HepG2 (cell line): ENCODE results near the gene ALG8. TPM values are rescaled to one million over a fixed set of nuclear protein-coding genes. Genes with fewer than 3 reads are reported as not detected.

ENCODE experiments used
- ATAC-seq: fragments of 200-7000 bp; cut with Tn5 transposase; 3 replicates; pipeline ENCODE4 v1.9.1; 2020; ENCODE audit warnings: mild to moderate bottlenecking, moderate library complexity
- BruUV-seq: library from RNA; stranded (reverse); fragments of 400-500 nt; replicated peaks from 2 replicates; lab custom pipeline; 2021; lab: Mats Ljungman, UMichigan
- CTCF ChIA-PET: fragments of 300-600 bp; formaldehyde crosslinking; extraction: SDS; loops from one replicate; lab custom pipeline; 2021; ENCODE audit warnings: low total read pairs, inconsistent platforms, low intra/inter-chr PET ratio; lab: Yijun Ruan, JAX
- POLR2A ChIA-PET: fragments of 350-600 bp; sonication (Branson Sonifier 250); formaldehyde crosslinking; loops from one replicate; lab custom pipeline; 2020; ENCODE audit warnings: antibody characterized with exemption, inconsistent platforms; lab: Yijun Ruan, JAX
- DNase-seq: peaks from one replicate; pipeline ENCODE4 v3.0.0-alpha.2; 2015; ENCODE audit warnings: low spot score
- FAIRE-seq: peaks from 3 replicates; lab custom pipeline; 2011; peaks lifted over from hg19 to GRCh38; lab: Jason Lieb, UNC
- H2AFZ ChIP-seq: one replicate; pipeline ENCODE4 v1.6.1; 2011; ENCODE audit warnings: low read length, inconsistent platforms
- H3K27ac ChIP-seq: fragments of 300-600 bp; 3 replicates; pipeline ENCODE4 v1.8.0; 2011; ENCODE audit warnings: mixed run types, mild to moderate bottlenecking, mixed read lengths, low read length, inconsistent platforms; ENCODE audit not compliant: insufficient read depth; ENCODE audit errors: extremely low read length
- H3K27me3 ChIP-seq, 2 experiments: fragments of 200-600 bp in 1 of 2; 2 replicates in 1 of 2; 3 replicates in 1 of 2; pipeline versions ENCODE4 v1.6.0 to v1.8.0; 2011; ENCODE audit warnings: low read length in 2 of 2, mild to moderate bottlenecking in 2 of 2, moderate library complexity in 2 of 2, inconsistent platforms in 1 of 2; ENCODE audit not compliant: insufficient read depth in 2 of 2, control insufficient read depth in 1 of 2
- H3K36me3 ChIP-seq, 2 experiments: fragments of 200-600 bp in 1 of 2; replicated peaks in 1 of 2; 2 replicates in 1 of 2; 3 replicates in 1 of 2; pipeline versions ENCODE4 v1.5.1 to v1.8.0; 2011; ENCODE audit warnings: low read length in 2 of 2, inconsistent platforms in 1 of 2; ENCODE audit not compliant: insufficient read depth in 2 of 2, control insufficient read depth in 1 of 2
- H3K4me1 ChIP-seq: 2 replicates; pipeline ENCODE4 v1.5.1; 2012; ENCODE audit warnings: low read length, inconsistent platforms; ENCODE audit not compliant: insufficient read depth
- H3K4me2 ChIP-seq: 2 replicates; pipeline ENCODE4 v1.6.0; 2011; ENCODE audit warnings: low read depth, low read length, inconsistent platforms
- H3K4me3 ChIP-seq, 3 experiments: fragments of 200-600 bp in 1 of 3; sonication (generic), shearing (Covaris generic) in 1 of 3; replicated peaks in 1 of 3; 2 replicates each; pipeline ENCODE4 v1.5.1; 2011 to 2016; ENCODE audit warnings: low read length in 3 of 3, inconsistent platforms in 2 of 3, low read depth in 2 of 3, mild to moderate bottlenecking in 2 of 3, control low read depth in 1 of 3, mixed read lengths in 1 of 3; ENCODE audit not compliant: insufficient read depth in 1 of 3
- H3K79me2 ChIP-seq: one replicate; pipeline ENCODE4 v1.6.1; 2011; ENCODE audit warnings: low read length, inconsistent platforms; ENCODE audit not compliant: insufficient read depth
- H3K9ac ChIP-seq: 2 replicates; pipeline ENCODE4 v1.6.0; 2011; ENCODE audit warnings: mild to moderate bottlenecking, low read depth, low read length, inconsistent platforms; ENCODE audit not compliant: insufficient read depth
- H3K9me3 ChIP-seq: 2 replicates; pipeline ENCODE4 v1.5.1; 2012; ENCODE audit warnings: mild to moderate bottlenecking, low read length
- H4K20me1 ChIP-seq: 2 replicates; pipeline ENCODE4 v1.6.0; 2011; ENCODE audit warnings: inconsistent platforms, mild to moderate bottlenecking, low read length, moderate library complexity; ENCODE audit not compliant: insufficient read depth
- ARNT2 ChIP-seq: sonication (generic); formaldehyde crosslinking; IDR thresholded peaks from 2 replicates; pipeline ENCODE4 v1.8.0; 2022; ENCODE audit warnings: mild to moderate bottlenecking, low read depth, missing genetic modification reagents, moderate library complexity
- ATRX ChIP-seq: sonication (generic); formaldehyde crosslinking; IDR thresholded peaks from 2 replicates; pipeline ENCODE4 v1.4.0; 2020; ENCODE audit warnings: missing genetic modification reagents, borderline replicate concordance
- CAMTA2 ChIP-seq: sonication (generic); formaldehyde crosslinking; IDR thresholded peaks from 2 replicates; pipeline ENCODE4 v1.4.0; 2020; ENCODE audit warnings: mild to moderate bottlenecking, missing genetic modification reagents, borderline replicate concordance
- CENPX ChIP-seq: sonication (generic); formaldehyde crosslinking; IDR thresholded peaks from 2 replicates; pipeline ENCODE4 v1.9.0; 2021; ENCODE audit warnings: mild to moderate bottlenecking, missing genetic modification reagents, moderate library complexity
- ERF ChIP-seq: IDR thresholded peaks from 2 replicates; pipeline ENCODE4 v1.6.1; 2018; ENCODE audit warnings: missing biosample characterization, missing genetic modification reagents
- FOXM1 ChIP-seq: sonication (generic); formaldehyde crosslinking; IDR thresholded peaks from 2 replicates; pipeline ENCODE4 v1.5.0; 2020; ENCODE audit warnings: missing genetic modification reagents
- HMGA1 ChIP-seq: sonication (generic); formaldehyde crosslinking; conservative IDR thresholded peaks from 2 replicates; pipeline ENCODE4 v1.4.0; 2020; ENCODE audit warnings: missing genetic modification reagents
- HNRNPH1 ChIP-seq: fragments of 200-400 bp; formaldehyde crosslinking; optimal IDR thresholded peaks from 2 replicates; pipeline ENCODE3; 2017; ENCODE audit warnings: mild to moderate bottlenecking, low read depth, low read length
- MBNL3 ChIP-seq: fragments of 250-450 bp; sonication (Bioruptor Pico); conservative IDR thresholded peaks from 2 replicates; pipeline ENCODE4 v1.8.0; 2022; ENCODE audit warnings: mild to moderate bottlenecking, inconsistent platforms
- POLR2AphosphoS5 ChIP-seq: IDR thresholded peaks from 2 replicates; pipeline ENCODE4 v1.6.1; 2012; ENCODE audit warnings: low read depth, low read length
- ZMAT3 ChIP-seq: sonication (generic); formaldehyde crosslinking; conservative IDR thresholded peaks from 2 replicates; pipeline ENCODE4 v1.7.0; 2021; ENCODE audit warnings: missing genetic modification reagents
- ZNF230 ChIP-seq: sonication (generic); formaldehyde crosslinking; IDR thresholded peaks from 2 replicates; pipeline ENCODE4 v1.4.0; 2020; ENCODE audit warnings: mild to moderate bottlenecking, missing genetic modification reagents
- ZNF382 ChIP-seq: sonication (generic); formaldehyde crosslinking; IDR thresholded peaks from 2 replicates; pipeline ENCODE4 v1.5.0; 2020; ENCODE audit warnings: missing genetic modification reagents, mild to moderate bottlenecking, borderline replicate concordance
- ZNF790 ChIP-seq: sonication (generic); formaldehyde crosslinking; IDR thresholded peaks from 2 replicates; pipeline ENCODE4 v1.8.0; 2022; ENCODE audit warnings: missing genetic modification reagents, mild to moderate bottlenecking, borderline replicate concordance
- ZSCAN30 ChIP-seq: sonication (generic); formaldehyde crosslinking; IDR thresholded peaks from 2 replicates; pipeline ENCODE4 v1.5.0; 2020; ENCODE audit warnings: mild to moderate bottlenecking, missing genetic modification reagents
- WGBS: methylation state at CpG from one replicate; pipeline ENCODE4 v1.1.6; 2017; ENCODE audit warnings: low lambda C conversion rate; 5-methylcytosine and 5-hydroxymethylcytosine counted together
- in situ Hi-C: cut with HindIII; loops from 2 replicates; pipeline ENCODE4 v1.10.0; 2017; ENCODE audit warnings: low pct_unique_long_range_greater_than_20kb; ENCODE audit not compliant: extremely low pct_ligation_motif_present
- intact Hi-C: fragments of 100-400 bp; cut with micrococcal nuclease; formaldehyde crosslinking; loops from one replicate; pipeline ENCODE4 v1.10.0; 2022; ENCODE audit not compliant: unreplicated experiment
- polyA plus RNA-seq, 8 experiments: library from polyadenylated mRNA; depleted of rRNA in 3 of 8; stranded (reverse) in 7 of 8; unstranded in 1 of 8; fragments of >200 nt; fragmentation: Illumina TruSeq in 4 of 8; extraction: Trizol in 4 of 8; gene quantifications; 2 replicates each; pipeline versions ENCODE4 v1.2.1 to v1.2.3, GENCODE V29; 2011 to 2016; ENCODE audit warnings: low read depth in 4 of 8, missing spikeins in 1 of 8, mixed read lengths in 1 of 8; ENCODE audit not compliant: insufficient read depth in 1 of 8
- total RNA-seq, 5 experiments: library from RNA; depleted of rRNA; stranded (reverse); fragments of >200 nt; fragmentation: Illumina TruSeq; extraction: Trizol; gene quantifications; 2 replicates each; pipeline ENCODE4 v1.2.3, GENCODE V29; 2016; ENCODE audit warnings: low read depth in 1 of 5
- TF ChIP-seq, protein P1 (sequence below): sonication (generic); formaldehyde crosslinking; IDR thresholded peaks from 2 replicates; pipeline ENCODE4 v1.5.0; 2020; ENCODE audit warnings: missing genetic modification reagents, mild to moderate bottlenecking, borderline replicate concordance
- TF ChIP-seq, protein P2 (sequence below): sonication (generic); formaldehyde crosslinking; IDR thresholded peaks from 2 replicates; pipeline ENCODE4 v1.4.0; 2020; ENCODE audit warnings: missing genetic modification reagents
- TF ChIP-seq, protein P3 (sequence below): sonication (generic); formaldehyde crosslinking; IDR thresholded peaks from 2 replicates; pipeline ENCODE4 v1.5.1; 2020; ENCODE audit warnings: mild to moderate bottlenecking, moderate library complexity, missing genetic modification reagents
- TF ChIP-seq, protein P4 (sequence below): sonication (generic); formaldehyde crosslinking; IDR thresholded peaks from 2 replicates; pipeline ENCODE4 v1.4.0; 2020; ENCODE audit warnings: missing genetic modification reagents, mild to moderate bottlenecking, borderline replicate concordance

ALG8 gene
- total and polyA plus RNA-seq, 2 of the 13 experiments (the other 11 are each of a cell fraction or from before 2014, with no cell fraction given): 75.8 to 88.0 TPM

DNA sequence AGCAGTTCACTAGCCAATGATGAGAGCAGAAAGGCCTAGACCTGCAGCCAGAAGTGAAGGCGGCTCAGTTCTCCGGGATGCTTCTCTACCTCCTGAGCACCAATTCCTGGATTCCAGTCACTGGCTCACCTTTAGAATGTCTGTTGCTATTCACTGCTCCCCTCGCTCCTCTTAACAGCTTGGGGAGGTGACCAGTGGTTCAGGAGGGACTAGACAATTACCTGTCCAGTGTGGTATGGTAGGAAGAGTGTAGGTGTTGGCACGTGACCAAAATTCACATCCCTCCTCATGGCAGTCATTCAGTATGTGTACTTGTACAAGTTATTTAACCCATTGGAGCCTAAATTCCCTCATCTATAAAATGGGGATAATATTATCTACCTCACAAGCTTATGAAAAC, 71.7 kb downstream of the ALG8 start:
- H3K4me1 ChIP-seq: peaks cover 23% of the 10 kb centered on the region
- no peak overlapping the region for H3K9ac ChIP-seq
- in situ Hi-C loops: no loop called here
- no peak for FAIRE-seq
- 0 out of 2 replicates have a peak, but pooled peaks cover under 1% of the 10 kb centered on the region for H4K20me1 ChIP-seq
- no peak overlapping the region for H3K4me2 ChIP-seq
- WGBS: 96% methylated on average over 4 of the region's 4 CpGs
- H3K27me3 ChIP-seq: no peaks in the 10 kb centered on the region
- H3K79me2 ChIP-seq: peaks cover 23% of the 10 kb centered on the region
- DNase-seq: no peak
- no peak overlapping the region for H3K27ac ChIP-seq
- BruUV-seq: TSS peak; percentile 30
- peaks cover 12 to 48% of the 10 kb centered on the region in 2 experiments for H3K36me3 ChIP-seq
- CTCF ChIA-PET: no interaction called here
- H3K9me3 ChIP-seq: no peaks in the 10 kb centered on the region
- H2AFZ ChIP-seq: no peak overlapping the region
- intact Hi-C loops: no loop called here
- H3K4me3 ChIP-seq: no peak overlapping the region
- POLR2A ChIA-PET: interaction anchor here (1.5 to 2.4 kb wide), 3 partner anchors 14 to 72 kb away, joined by 3 to 5 read pairs (median 4); partner anchors contain the start of gene ALG8
- no peak; the same call in 2 of the 3 replicates for ATAC-seq
- TF ChIP-seq ARNT2 (no peak), POLR2AphosphoS5 (peak; percentile 57), FOXM1 (CRISPR knock-in tag) (no peak), ZMAT3 (CRISPR knock-in tag) (no peak), ZSCAN30 (CRISPR knock-in tag) (no peak), HMGA1 (CRISPR knock-in tag) (no peak), CENPX (CRISPR knock-in tag) (no peak), CAMTA2 (CRISPR knock-in tag) (no peak), ZNF790 (CRISPR knock-in tag) (no peak), ZNF230 (no peak), ERF (CRISPR knock-in tag) (no peak), ZNF382 (CRISPR knock-in tag) (no peak), ATRX (CRISPR knock-in tag) (no peak), HNRNPH1 (no peak), MBNL3 (CRISPR knock-in tag) (no peak)
- TF ChIP-seq, protein P1, sequence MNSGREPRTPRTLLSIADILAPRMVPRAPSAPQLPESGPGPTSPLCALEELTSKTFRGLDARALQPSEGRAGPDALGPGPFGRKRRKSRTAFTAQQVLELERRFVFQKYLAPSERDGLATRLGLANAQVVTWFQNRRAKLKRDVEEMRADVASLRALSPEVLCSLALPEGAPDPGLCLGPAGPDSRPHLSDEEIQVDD (CRISPR knock-in tag): no peak
- TF ChIP-seq, protein P2, sequence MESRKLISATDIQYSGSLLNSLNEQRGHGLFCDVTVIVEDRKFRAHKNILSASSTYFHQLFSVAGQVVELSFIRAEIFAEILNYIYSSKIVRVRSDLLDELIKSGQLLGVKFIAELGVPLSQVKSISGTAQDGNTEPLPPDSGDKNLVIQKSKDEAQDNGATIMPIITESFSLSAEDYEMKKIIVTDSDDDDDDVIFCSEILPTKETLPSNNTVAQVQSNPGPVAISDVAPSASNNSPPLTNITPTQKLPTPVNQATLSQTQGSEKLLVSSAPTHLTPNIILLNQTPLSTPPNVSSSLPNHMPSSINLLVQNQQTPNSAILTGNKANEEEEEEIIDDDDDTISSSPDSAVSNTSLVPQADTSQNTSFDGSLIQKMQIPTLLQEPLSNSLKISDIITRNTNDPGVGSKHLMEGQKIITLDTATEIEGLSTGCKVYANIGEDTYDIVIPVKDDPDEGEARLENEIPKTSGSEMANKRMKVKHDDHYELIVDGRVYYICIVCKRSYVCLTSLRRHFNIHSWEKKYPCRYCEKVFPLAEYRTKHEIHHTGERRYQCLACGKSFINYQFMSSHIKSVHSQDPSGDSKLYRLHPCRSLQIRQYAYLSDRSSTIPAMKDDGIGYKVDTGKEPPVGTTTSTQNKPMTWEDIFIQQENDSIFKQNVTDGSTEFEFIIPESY: no peak
- TF ChIP-seq, protein P3, sequence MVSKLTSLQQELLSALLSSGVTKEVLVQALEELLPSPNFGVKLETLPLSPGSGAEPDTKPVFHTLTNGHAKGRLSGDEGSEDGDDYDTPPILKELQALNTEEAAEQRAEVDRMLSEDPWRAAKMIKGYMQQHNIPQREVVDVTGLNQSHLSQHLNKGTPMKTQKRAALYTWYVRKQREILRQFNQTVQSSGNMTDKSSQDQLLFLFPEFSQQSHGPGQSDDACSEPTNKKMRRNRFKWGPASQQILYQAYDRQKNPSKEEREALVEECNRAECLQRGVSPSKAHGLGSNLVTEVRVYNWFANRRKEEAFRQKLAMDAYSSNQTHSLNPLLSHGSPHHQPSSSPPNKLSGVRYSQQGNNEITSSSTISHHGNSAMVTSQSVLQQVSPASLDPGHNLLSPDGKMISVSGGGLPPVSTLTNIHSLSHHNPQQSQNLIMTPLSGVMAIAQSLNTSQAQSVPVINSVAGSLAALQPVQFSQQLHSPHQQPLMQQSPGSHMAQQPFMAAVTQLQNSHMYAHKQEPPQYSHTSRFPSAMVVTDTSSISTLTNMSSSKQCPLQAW (CRISPR knock-in tag): no peak
- TF ChIP-seq, protein P4, sequence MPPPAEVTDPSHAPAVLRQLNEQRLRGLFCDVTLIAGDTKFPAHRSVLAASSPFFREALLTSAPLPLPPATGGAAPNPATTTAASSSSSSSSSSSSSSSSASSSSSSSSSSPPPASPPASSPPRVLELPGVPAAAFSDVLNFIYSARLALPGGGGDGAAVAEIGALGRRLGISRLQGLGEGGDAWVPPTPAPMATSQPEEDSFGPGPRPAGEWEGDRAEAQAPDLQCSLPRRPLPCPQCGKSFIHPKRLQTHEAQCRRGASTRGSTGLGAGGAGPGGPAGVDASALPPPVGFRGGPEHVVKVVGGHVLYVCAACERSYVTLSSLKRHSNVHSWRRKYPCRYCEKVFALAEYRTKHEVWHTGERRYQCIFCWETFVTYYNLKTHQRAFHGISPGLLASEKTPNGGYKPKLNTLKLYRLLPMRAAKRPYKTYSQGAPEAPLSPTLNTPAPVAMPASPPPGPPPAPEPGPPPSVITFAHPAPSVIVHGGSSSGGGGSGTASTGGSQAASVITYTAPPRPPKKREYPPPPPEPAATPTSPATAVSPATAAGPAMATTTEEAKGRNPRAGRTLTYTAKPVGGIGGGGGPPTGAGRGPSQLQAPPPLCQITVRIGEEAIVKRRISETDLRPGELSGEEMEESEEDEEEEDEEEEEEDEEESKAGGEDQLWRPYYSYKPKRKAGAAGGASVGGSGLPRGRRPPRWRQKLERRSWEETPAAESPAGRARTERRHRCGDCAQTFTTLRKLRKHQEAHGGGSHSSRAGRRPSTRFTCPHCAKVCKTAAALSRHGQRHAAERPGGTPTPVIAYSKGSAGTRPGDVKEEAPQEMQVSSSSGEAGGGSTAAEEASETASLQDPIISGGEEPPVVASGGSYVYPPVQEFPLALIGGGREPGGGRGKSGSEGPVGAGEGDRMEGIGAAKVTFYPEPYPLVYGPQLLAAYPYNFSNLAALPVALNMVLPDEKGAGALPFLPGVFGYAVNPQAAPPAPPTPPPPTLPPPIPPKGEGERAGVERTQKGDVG (CRISPR knock-in tag): no peak
